CD4-positive, alpha-beta memory T cell (primary cell): Measurements from ENCODE around the gene SPATA45. TPM values are rescaled to one million over a fixed set of nuclear protein-coding genes. Genes with fewer than 3 reads are reported as not detected.
"Not testable (repeated sequence)": the region's sequence is repeated elsewhere in the genome, so short reads cannot be mapped to it uniquely, and the experiment has no call there.

Experiments
- CTCF ChIA-PET: fragments of 350-600 bp; sonication (Branson Sonifier 250); formaldehyde crosslinking; loops from one replicate; lab custom pipeline; 2021; ENCODE audit warnings: inconsistent platforms; ENCODE audit not compliant: partially characterized antibody; lab: Charles Lee
- POLR2A ChIA-PET: fragments of 350-600 bp; sonication (Branson Sonifier 250); formaldehyde crosslinking; loops from one replicate; lab custom pipeline; 2021; ENCODE audit not compliant: partially characterized antibody; lab: Charles Lee
- DNase-seq, 5 donors: peaks; one replicate each; pipeline versions ENCODE4 v3.0.0 to v3.0.0-alpha.2; 2020 to 2022; ENCODE audit warnings: mixed read lengths in 1 of 5
- H3K27ac ChIP-seq: one replicate; pipeline ENCODE4 v1.7.0; 2013; ENCODE audit warnings: low read depth, low read length
- H3K27me3 ChIP-seq: 2 replicates; pipeline ENCODE4 v1.7.0; 2013; ENCODE audit warnings: mild to moderate bottlenecking, low read length, moderate library complexity; ENCODE audit not compliant: insufficient read depth
- H3K36me3 ChIP-seq: 2 replicates; pipeline ENCODE4 v1.7.0; 2013; ENCODE audit warnings: mild to moderate bottlenecking, low read length, moderate library complexity; ENCODE audit not compliant: insufficient read depth
- H3K4me1 ChIP-seq: 2 replicates; pipeline ENCODE4 v1.7.0; 2013; ENCODE audit warnings: mild to moderate bottlenecking, low read length, moderate library complexity; ENCODE audit not compliant: insufficient read depth
- H3K4me3 ChIP-seq, 2 donors: one replicate each; pipeline ENCODE4 v1.7.0; 2013; ENCODE audit warnings: low read length in 2 of 2, mild to moderate bottlenecking in 1 of 2
- H3K9me3 ChIP-seq, 2 donors: one replicate each; pipeline ENCODE4 v1.7.0; 2013; ENCODE audit warnings: low read length in 2 of 2, control low read depth in 1 of 2; ENCODE audit not compliant: control insufficient read depth in 1 of 2
- H3K27ac Mint-ChIP-seq, 7 donors: one replicate each; pipeline ENCODE4 v1.8.0; 2020 to 2021; ENCODE audit warnings: mixed read lengths in 7 of 7, mild to moderate bottlenecking in 6 of 7, inconsistent platforms in 3 of 7, moderate library complexity in 3 of 7
- H3K27me3 Mint-ChIP-seq, 2 donors: one replicate each; pipeline ENCODE4 v1.8.0; 2020 to 2021; ENCODE audit warnings: mixed read lengths in 2 of 2
- H3K36me3 Mint-ChIP-seq, 2 donors: one replicate each; pipeline ENCODE4 v1.8.0; 2020 to 2021; ENCODE audit warnings: mixed read lengths in 2 of 2, inconsistent platforms in 1 of 2, mild to moderate bottlenecking in 1 of 2
- H3K4me1 Mint-ChIP-seq, 4 donors: one replicate each; pipeline ENCODE4 v1.8.0; 2020 to 2021; ENCODE audit warnings: mixed read lengths in 4 of 4, mild to moderate bottlenecking in 1 of 4
- H3K4me3 Mint-ChIP-seq, 8 donors: one replicate each; pipeline ENCODE4 v1.8.0; 2020 to 2021; ENCODE audit warnings: mixed read lengths in 8 of 8, mild to moderate bottlenecking in 7 of 8, moderate library complexity in 6 of 8, inconsistent platforms in 3 of 8
- H3K9me3 Mint-ChIP-seq, 8 donors: one replicate each; pipeline ENCODE4 v1.8.0; 2020 to 2021; ENCODE audit warnings: mixed read lengths in 8 of 8, mild to moderate bottlenecking in 5 of 8, inconsistent platforms in 3 of 8, moderate library complexity in 1 of 8
- intact Hi-C: fragments of 100-400 bp; cut with micrococcal nuclease; formaldehyde crosslinking; loops from one replicate; pipeline ENCODE4 v1.15.1; 2023
- polyA plus RNA-seq, 2 donors: library from polyadenylated mRNA; unstranded; fragments of 300-500 nt; fragmentation: Illumina TruSeq; gene quantifications; one replicate each; pipeline ENCODE4 v1.2.3, GENCODE V29; 2021
- total RNA-seq, 2 experiments: library from RNA; stranded (reverse); gene quantifications; one replicate each; pipeline ENCODE4 v1.2.3, GENCODE V29; 2021

Gene SPATA45
- total and polyA plus RNA-seq, 4 experiments from 2014 or later, result not detected

GRCh38 chr1:212833211-212834207 is 13.9 kb downstream of the SPATA45 start:
- peak overlapping the region in 4 of 7 donors; percentile 17 to 48 (median 35) for H3K27ac Mint-ChIP-seq
- H3K27me3 Mint-ChIP-seq, intact Hi-C loops, H3K9me3 Mint-ChIP-seq, H3K4me1 Mint-ChIP-seq, H3K9me3 ChIP-seq, H3K27ac ChIP-seq, H3K27me3 ChIP-seq, H3K36me3 ChIP-seq, H3K4me3 Mint-ChIP-seq, H3K4me1 ChIP-seq, H3K4me3 ChIP-seq, H3K36me3 Mint-ChIP-seq, CTCF ChIA-PET, DNase-seq: not testable (repeated sequence)
- POLR2A ChIA-PET, result interaction anchor here (1.0 kb wide), 1 partner anchor 42 kb away, joined by 3 read pairs; the partner anchor contains the start of genes NSL1 and TATDN3

GRCh38 chr1:212828395-212828794 is 19.1 kb downstream of the SPATA45 start:
- no peaks in the 10 kb centered on the region for H3K4me1 ChIP-seq
- POLR2A ChIA-PET, result no interaction called here
- no peak overlapping the region for H3K27ac Mint-ChIP-seq
- no peak overlapping the region for H3K4me3 ChIP-seq
- no peak overlapping the region for H3K4me3 Mint-ChIP-seq
- no peaks in the 10 kb centered on the region for H3K36me3 ChIP-seq
- no peaks in the 10 kb centered on the region for H3K27me3 ChIP-seq
- H3K9me3 Mint-ChIP-seq, result peaks cover 0 to 37% (median 25%) of the 10 kb centered on the region in 8 donors
- CTCF ChIA-PET, result no interaction called here
- H3K27ac ChIP-seq, result no peak overlapping the region
- H3K4me1 Mint-ChIP-seq, result no peaks in the 10 kb centered on the region
- peaks cover 0 to 9% of the 10 kb centered on the region in 2 donors for H3K9me3 ChIP-seq
- H3K36me3 Mint-ChIP-seq, result peaks cover 2 to 14% of the 10 kb centered on the region in 2 donors
- peaks cover 0 to 2% of the 10 kb centered on the region in 2 donors for H3K27me3 Mint-ChIP-seq
- no peak for DNase-seq
- intact Hi-C loops, result no loop called here

GRCh38 chr1:212827831-212828278 is 19.6 kb downstream of the SPATA45 start:
- peaks cover 0 to 39% (median 25%) of the 10 kb centered on the region in 8 donors for H3K9me3 Mint-ChIP-seq
- no peak for DNase-seq
- Histone ChIP-seq H3K27ac (no peak overlapping the region), H3K4me3 (no peak overlapping the region), H3K27me3 (no peaks in the 10 kb centered on the region), H3K9me3 (peaks cover 0 to 9% of the 10 kb centered on the region in 2 donors), H3K36me3 (no peaks in the 10 kb centered on the region), H3K4me1 (no peaks in the 10 kb centered on the region)
- CTCF ChIA-PET, result no interaction called here
- peaks cover 2 to 14% of the 10 kb centered on the region in 2 donors for H3K36me3 Mint-ChIP-seq
- H3K4me1 Mint-ChIP-seq, result no peaks in the 10 kb centered on the region
- POLR2A ChIA-PET, result no interaction called here
- no peak overlapping the region for H3K27ac Mint-ChIP-seq
- peaks cover 0 to 2% of the 10 kb centered on the region in 2 donors for H3K27me3 Mint-ChIP-seq
- intact Hi-C loops, result no loop called here
- no peak overlapping the region for H3K4me3 Mint-ChIP-seq

- intact Hi-C loops, result no loop called here
- Histone ChIP-seq H3K4me1 (no peaks in the 10 kb centered on the region), H3K4me3 (no peak overlapping the region), H3K27me3 (no peaks in the 10 kb centered on the region), H3K9me3 (peaks cover 0 to 9% of the 10 kb centered on the region in 2 donors), H3K36me3 (no peaks in the 10 kb centered on the region), H3K27ac (no peak overlapping the region)
- H3K27ac Mint-ChIP-seq, result no peak overlapping the region
- H3K4me1 Mint-ChIP-seq, result no peaks in the 10 kb centered on the region
- peaks cover 0 to 39% (median 25%) of the 10 kb centered on the region in 8 donors for H3K9me3 Mint-ChIP-seq
- ChIA-PET POLR2A (no interaction called here), CTCF (no interaction called here)
- peaks cover 0 to 2% of the 10 kb centered on the region in 2 donors for H3K27me3 Mint-ChIP-seq
- H3K4me3 Mint-ChIP-seq, result no peak overlapping the region
- DNase-seq, result no peak
- H3K36me3 Mint-ChIP-seq, result peaks cover 2 to 14% of the 10 kb centered on the region in 2 donors
Measured at GRCh38 chr1:212827171-212827776, 20.2 kb downstream of the SPATA45 start.

- CTCF ChIA-PET, result no interaction called here
Measured at GRCh38 chr1:212825798-212826452, 21.5 kb downstream of the SPATA45 start.

GRCh38 chr1:212824201-212824600 is 23.2 kb downstream of the SPATA45 start:
- DNase-seq, result no peak
- ChIA-PET POLR2A (no interaction called here), CTCF (no interaction called here)
- H3K4me3 ChIP-seq, result no peak overlapping the region
- H3K27me3 Mint-ChIP-seq, result peaks cover 0 to 2% of the 10 kb centered on the region in 2 donors
- no peaks in the 10 kb centered on the region for H3K36me3 ChIP-seq
- intact Hi-C loops, result no loop called here
- peak overlapping the region in 1 of 8 donors; percentile 26 for H3K4me3 Mint-ChIP-seq
- no peak overlapping the region for H3K27ac Mint-ChIP-seq
- no peaks in the 10 kb centered on the region for H3K4me1 Mint-ChIP-seq
- no peaks in the 10 kb centered on the region for H3K4me1 ChIP-seq
- H3K27me3 ChIP-seq, result no peaks in the 10 kb centered on the region
- H3K36me3 Mint-ChIP-seq, result peaks cover 2 to 14% of the 10 kb centered on the region in 2 donors
- no peak overlapping the region for H3K27ac ChIP-seq
- peaks cover 0 to 9% of the 10 kb centered on the region in 2 donors for H3K9me3 ChIP-seq
- peaks cover 0 to 39% (median 25%) of the 10 kb centered on the region in 8 donors for H3K9me3 Mint-ChIP-seq

More at GRCh38 chr1:212825798-212826452, 21.5 kb downstream of the SPATA45 start:
- Histone ChIP-seq H3K4me3 (no peak overlapping the region), H3K36me3 (no peaks in the 10 kb centered on the region), H3K27ac (no peak overlapping the region), H3K27me3 (no peaks in the 10 kb centered on the region), H3K4me1 (no peaks in the 10 kb centered on the region), H3K9me3 (peaks cover 0 to 9% of the 10 kb centered on the region in 2 donors)
- no peak for DNase-seq
- Mint-ChIP-seq H3K27ac (no peak overlapping the region), H3K4me3 (no peak overlapping the region), H3K36me3 (peaks cover 2 to 14% of the 10 kb centered on the region in 2 donors), H3K9me3 (peaks cover 0 to 39% (median 25%) of the 10 kb centered on the region in 8 donors), H3K27me3 (peaks cover 0 to 2% of the 10 kb centered on the region in 2 donors), H3K4me1 (no peaks in the 10 kb centered on the region)
- intact Hi-C loops, result no loop called here
- POLR2A ChIA-PET, result no interaction called here
